Panc1 (cell line): Measurements from ENCODE around the gene LMCD1. TPM values are rescaled to one million over a fixed set of nuclear protein-coding genes. Genes with fewer than 3 reads are reported as not detected.

Experiments used
- ATAC-seq: fragments of 200-7000 bp; cut with Tn5 transposase; 2 replicates; pipeline ENCODE4 v1.9.1; 2020; ENCODE audit warnings: mild to moderate bottlenecking, moderate library complexity
- BruUV-seq: library from RNA; stranded (reverse); fragments of 400-500 nt; replicated peaks from 2 replicates; lab custom pipeline; 2021; lab: Mats Ljungman, UMichigan
- CTCF ChIA-PET: fragments of 300-600 bp; sonication (Branson Sonifier 250); formaldehyde crosslinking; loops from one replicate; lab custom pipeline; 2022; ENCODE audit warnings: antibody characterized with exemption; lab: Charles Lee
- POLR2A ChIA-PET: fragments of 300-600 bp; sonication (Branson Sonifier 250); formaldehyde crosslinking; loops from one replicate; lab custom pipeline; 2022; ENCODE audit warnings: antibody characterized with exemption; lab: Charles Lee
- DNase-seq: peaks from one replicate; pipeline ENCODE4 v3.0.0-alpha.2; 2010; ENCODE audit warnings: low read depth, low spot score
- H3K27ac ChIP-seq: 2 replicates; pipeline ENCODE4 v1.5.1; 2011; ENCODE audit warnings: mild to moderate bottlenecking, low read length, inconsistent platforms
- H3K27me3 ChIP-seq: fragments of 200-500 bp; sonication (Bioruptor generic); 2 replicates; pipeline ENCODE4 v1.6.0; 2014; ENCODE audit warnings: low read length, inconsistent platforms; ENCODE audit not compliant: control insufficient read depth, insufficient read depth
- H3K36me3 ChIP-seq: fragments of 200-500 bp; sonication (Bioruptor generic); 2 replicates; pipeline ENCODE4 v1.5.1; 2014; ENCODE audit warnings: inconsistent platforms, mild to moderate bottlenecking, low read length, moderate library complexity; ENCODE audit not compliant: control insufficient read depth, insufficient read depth
- H3K4me1 ChIP-seq: 2 replicates; pipeline ENCODE4 v1.5.1; 2011; ENCODE audit warnings: inconsistent platforms, mild to moderate bottlenecking, low read length, moderate library complexity; ENCODE audit not compliant: control insufficient read depth, insufficient read depth
- H3K4me3 ChIP-seq, 2 experiments: 2 replicates each; pipeline ENCODE4 v1.5.1; 2011 to 2012; ENCODE audit warnings: low read depth in 2 of 2, low read length in 2 of 2, mild to moderate bottlenecking in 2 of 2, inconsistent platforms in 1 of 2, moderate library complexity in 1 of 2
- H3K9me3 ChIP-seq: fragments of 200-500 bp; sonication (Bioruptor generic); 2 replicates; pipeline ENCODE4 v1.5.1; 2014; ENCODE audit warnings: low read depth, mild to moderate bottlenecking, inconsistent platforms, low read length, moderate library complexity; ENCODE audit not compliant: control insufficient read depth, insufficient read depth
- POLR2AphosphoS5 ChIP-seq: IDR thresholded peaks from 2 replicates; pipeline ENCODE4 v1.6.1; 2012; ENCODE audit warnings: mild to moderate bottlenecking, low read depth, low read length, moderate library complexity
- SIN3A ChIP-seq: IDR thresholded peaks from 2 replicates; pipeline ENCODE4 v1.6.1; 2012; ENCODE audit warnings: low read depth, mild to moderate bottlenecking, low read length, moderate library complexity, borderline replicate concordance; ENCODE audit not compliant: insufficient read depth
- TCF7L2 ChIP-seq: IDR thresholded peaks from 2 replicates; pipeline ENCODE4 v1.6.1; 2011; ENCODE audit warnings: mild to moderate bottlenecking, low read depth, low read length, inconsistent platforms
- in situ Hi-C: cut with HindIII; loops from 2 replicates; pipeline ENCODE4 v1.10.0; 2016; ENCODE audit warnings: low sequenced_read_pairs, low pct_unique_long_range_greater_than_20kb
- intact Hi-C: fragments of 100-400 bp; cut with micrococcal nuclease; formaldehyde crosslinking; loops from one replicate; pipeline ENCODE4 v1.10.0; 2022; ENCODE audit not compliant: unreplicated experiment
- total RNA-seq: library from RNA; stranded (reverse); gene quantifications from one replicate; pipeline ENCODE4 v1.2.1, GENCODE V29; 2021; ENCODE audit not compliant: unreplicated experiment
- TF ChIP-seq, protein P1 (sequence below): fragments of 450-650 bp; IDR thresholded peaks from 2 replicates; pipeline ENCODE4 v1.5.1; 2017; ENCODE audit warnings: mild to moderate bottlenecking
- TF ChIP-seq, protein P2 (sequence below), 2 experiments: IDR thresholded peaks; 2 replicates each; pipeline ENCODE4 v1.6.1; 2011 to 2012; ENCODE audit warnings: low read depth in 2 of 2, control low read depth in 1 of 2, low read length in 1 of 2, mild to moderate bottlenecking in 1 of 2, moderate library complexity in 1 of 2; ENCODE audit not compliant: insufficient read depth in 1 of 2

The LMCD1 gene
- total RNA-seq, 1 experiment from 2014 or later = 24.8 TPM

DNA sequence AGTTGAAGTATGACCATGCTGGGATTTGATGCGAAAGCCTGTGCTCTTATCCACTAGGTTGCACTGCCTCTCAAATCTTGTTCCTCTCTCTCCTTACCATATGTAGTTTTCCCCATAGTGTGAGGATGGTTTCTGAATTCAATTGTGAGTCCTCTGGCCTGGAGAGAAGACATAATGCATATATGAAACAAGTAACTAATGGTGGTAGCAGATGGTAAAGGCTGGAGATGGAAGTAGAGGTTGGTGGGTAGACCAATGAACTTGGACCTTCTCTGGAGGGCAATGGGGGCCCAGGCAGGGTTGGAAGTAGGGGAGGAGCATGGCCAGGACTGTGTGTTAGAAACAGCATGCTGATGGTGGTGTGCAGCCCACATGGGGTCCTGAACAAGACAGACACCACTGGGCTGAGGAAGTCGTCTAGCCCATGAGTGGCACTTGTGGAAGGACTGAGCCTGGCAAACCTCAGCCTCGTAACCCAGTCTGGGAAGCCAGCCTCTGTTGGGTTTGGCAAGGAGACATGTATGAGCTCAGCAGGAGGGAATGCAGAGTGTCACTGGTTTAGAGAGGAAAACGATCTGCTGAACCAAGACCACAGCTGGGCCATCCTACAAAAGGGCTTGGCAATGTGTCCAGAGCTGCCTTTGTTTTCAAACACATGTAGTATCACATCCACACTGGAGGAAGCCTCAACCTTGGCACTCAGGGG, 18.5 kb upstream of the LMCD1 start:
- no peaks in the 10 kb centered on the region for H3K9me3 ChIP-seq
- ChIA-PET POLR2A (interaction anchor here (0.9 kb wide), 1 partner anchor 18 kb away, joined by 3 read pairs; the partner anchor contains the start of gene LMCD1), CTCF (no interaction called here)
- no peak for DNase-seq
- H3K4me1 ChIP-seq = no peaks in the 10 kb centered on the region
- H3K27me3 ChIP-seq = no peaks in the 10 kb centered on the region
- intact Hi-C loops (no loop called here), in situ Hi-C loops (no loop called here)
- TF ChIP-seq, protein P1, sequence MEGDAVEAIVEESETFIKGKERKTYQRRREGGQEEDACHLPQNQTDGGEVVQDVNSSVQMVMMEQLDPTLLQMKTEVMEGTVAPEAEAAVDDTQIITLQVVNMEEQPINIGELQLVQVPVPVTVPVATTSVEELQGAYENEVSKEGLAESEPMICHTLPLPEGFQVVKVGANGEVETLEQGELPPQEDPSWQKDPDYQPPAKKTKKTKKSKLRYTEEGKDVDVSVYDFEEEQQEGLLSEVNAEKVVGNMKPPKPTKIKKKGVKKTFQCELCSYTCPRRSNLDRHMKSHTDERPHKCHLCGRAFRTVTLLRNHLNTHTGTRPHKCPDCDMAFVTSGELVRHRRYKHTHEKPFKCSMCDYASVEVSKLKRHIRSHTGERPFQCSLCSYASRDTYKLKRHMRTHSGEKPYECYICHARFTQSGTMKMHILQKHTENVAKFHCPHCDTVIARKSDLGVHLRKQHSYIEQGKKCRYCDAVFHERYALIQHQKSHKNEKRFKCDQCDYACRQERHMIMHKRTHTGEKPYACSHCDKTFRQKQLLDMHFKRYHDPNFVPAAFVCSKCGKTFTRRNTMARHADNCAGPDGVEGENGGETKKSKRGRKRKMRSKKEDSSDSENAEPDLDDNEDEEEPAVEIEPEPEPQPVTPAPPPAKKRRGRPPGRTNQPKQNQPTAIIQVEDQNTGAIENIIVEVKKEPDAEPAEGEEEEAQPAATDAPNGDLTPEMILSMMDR = no peak
- TF ChIP-seq, protein P2, sequence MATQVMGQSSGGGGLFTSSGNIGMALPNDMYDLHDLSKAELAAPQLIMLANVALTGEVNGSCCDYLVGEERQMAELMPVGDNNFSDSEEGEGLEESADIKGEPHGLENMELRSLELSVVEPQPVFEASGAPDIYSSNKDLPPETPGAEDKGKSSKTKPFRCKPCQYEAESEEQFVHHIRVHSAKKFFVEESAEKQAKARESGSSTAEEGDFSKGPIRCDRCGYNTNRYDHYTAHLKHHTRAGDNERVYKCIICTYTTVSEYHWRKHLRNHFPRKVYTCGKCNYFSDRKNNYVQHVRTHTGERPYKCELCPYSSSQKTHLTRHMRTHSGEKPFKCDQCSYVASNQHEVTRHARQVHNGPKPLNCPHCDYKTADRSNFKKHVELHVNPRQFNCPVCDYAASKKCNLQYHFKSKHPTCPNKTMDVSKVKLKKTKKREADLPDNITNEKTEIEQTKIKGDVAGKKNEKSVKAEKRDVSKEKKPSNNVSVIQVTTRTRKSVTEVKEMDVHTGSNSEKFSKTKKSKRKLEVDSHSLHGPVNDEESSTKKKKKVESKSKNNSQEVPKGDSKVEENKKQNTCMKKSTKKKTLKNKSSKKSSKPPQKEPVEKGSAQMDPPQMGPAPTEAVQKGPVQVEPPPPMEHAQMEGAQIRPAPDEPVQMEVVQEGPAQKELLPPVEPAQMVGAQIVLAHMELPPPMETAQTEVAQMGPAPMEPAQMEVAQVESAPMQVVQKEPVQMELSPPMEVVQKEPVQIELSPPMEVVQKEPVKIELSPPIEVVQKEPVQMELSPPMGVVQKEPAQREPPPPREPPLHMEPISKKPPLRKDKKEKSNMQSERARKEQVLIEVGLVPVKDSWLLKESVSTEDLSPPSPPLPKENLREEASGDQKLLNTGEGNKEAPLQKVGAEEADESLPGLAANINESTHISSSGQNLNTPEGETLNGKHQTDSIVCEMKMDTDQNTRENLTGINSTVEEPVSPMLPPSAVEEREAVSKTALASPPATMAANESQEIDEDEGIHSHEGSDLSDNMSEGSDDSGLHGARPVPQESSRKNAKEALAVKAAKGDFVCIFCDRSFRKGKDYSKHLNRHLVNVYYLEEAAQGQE (IDR thresholded peaks at IDR 0.05; ENCODE audit: insufficient read depth in 1 of 2, low read depth in 2 of 2, low read length in 1 of 2) = no peak
- TF ChIP-seq POLR2AphosphoS5 (no peak), TCF7L2 (no peak), SIN3A (no peak)
- no peaks in the 10 kb centered on the region for H3K36me3 ChIP-seq
- no peak overlapping the region for H3K27ac ChIP-seq
- peak; percentile 58; the same call in 1 of the 2 replicates for ATAC-seq
- H3K4me3 ChIP-seq = no peak overlapping the region
- BruUV-seq = no TSS peak

DNA sequence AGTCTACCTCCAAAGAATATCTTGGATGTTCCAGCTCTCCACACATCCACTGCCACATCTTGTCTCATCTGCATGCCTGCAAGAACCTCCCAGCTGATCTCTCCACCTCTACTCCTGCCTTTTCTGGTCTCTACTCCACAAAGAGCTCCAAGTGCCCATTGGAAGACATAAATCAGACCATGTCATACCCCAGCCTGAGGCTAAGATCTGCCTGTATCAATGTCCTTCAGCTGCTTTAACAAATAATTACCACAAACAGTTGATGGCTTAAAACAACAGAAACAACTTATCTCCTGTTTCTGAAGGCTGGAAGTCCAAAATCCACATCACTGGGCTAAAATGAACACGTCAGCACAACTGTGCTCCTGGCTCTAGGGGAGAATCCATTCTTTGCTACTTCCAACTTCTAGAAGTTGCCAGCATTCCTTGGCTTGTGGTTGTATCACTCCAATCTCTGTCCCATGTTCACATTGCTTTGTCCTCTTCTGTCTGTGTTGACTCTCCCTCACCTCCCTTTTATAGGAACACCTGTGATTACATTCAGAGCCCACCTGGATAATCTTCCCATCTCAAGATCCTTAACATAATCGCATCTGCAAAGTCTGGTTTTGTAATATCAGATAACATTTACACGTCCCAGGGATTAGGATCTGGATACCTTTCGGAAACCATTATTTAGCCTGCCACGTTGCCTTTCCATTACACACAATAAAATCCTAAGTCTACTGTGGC, 17.0 kb upstream of the LMCD1 start:
- no peak overlapping the region for H3K4me3 ChIP-seq
- no peak overlapping the region for H3K27ac ChIP-seq
- BruUV-seq = no TSS peak
- H3K4me1 ChIP-seq = no peaks in the 10 kb centered on the region
- in situ Hi-C loops = no loop called here
- H3K27me3 ChIP-seq = no peaks in the 10 kb centered on the region
- DNase-seq = no peak
- ChIA-PET POLR2A (no interaction called here), CTCF (no interaction called here)
- intact Hi-C loops = no loop called here
- TF ChIP-seq SIN3A = no peak
- no peak for TF ChIP-seq POLR2AphosphoS5
- TF ChIP-seq, protein P1 = no peak
- TF ChIP-seq, protein P2 (IDR thresholded peaks at IDR 0.05; ENCODE audit: insufficient read depth in 1 of 2, low read depth in 2 of 2, low read length in 1 of 2) = no peak
- TF ChIP-seq TCF7L2 = no peak
- H3K36me3 ChIP-seq = no peaks in the 10 kb centered on the region
- no peak for ATAC-seq
- H3K9me3 ChIP-seq = no peaks in the 10 kb centered on the region
